NCI-H446 treated with DMSO at 0.1 percent for 48 hours (cell line): ENCODE data around the gene LY6G5C.

Source experiments
- DNase-seq: peaks from one replicate; lab custom pipeline; 2025; lab: John Stamatoyannopoulos, UW

The LY6G5C gene

GRCh38 chr6:31662124-31662723, 18.6 kb downstream of the LY6G5C start:
- DNase-seq, result no peak

- DNase-seq, result no peak
Observed at GRCh38 chr6:31661262-31662123, 19.4 kb downstream of the LY6G5C start.

GRCh38 chr6:31660381-31661261, 20.2 kb downstream of the LY6G5C start, which contains the start of gene C6orf47:
TSS of gene C6orf47 (minus strand) at chr6:31660778. CDS start at chr6:31659947, 831 bp downstream.
- DNase-seq, result peak; percentile 60

GRCh38 chr6:31659649-31660380, 21.1 kb downstream of the LY6G5C start:
- DNase-seq, result no peak

- DNase-seq, result no peak
Observed at GRCh38 chr6:31658983-31659648, 21.8 kb downstream of the LY6G5C start.

- no peak for DNase-seq
Observed at GRCh38 chr6:31658158-31658688, 22.6 kb downstream of the LY6G5C start.

- DNase-seq, result no peak
Observed at GRCh38 chr6:31657406-31658157, 23.3 kb downstream of the LY6G5C start.

GRCh38 chr6:31655349-31656237, 25.3 kb downstream of the LY6G5C start, which contains the start of gene APOM:
TSS of gene APOM (plus strand) at chr6:31655894. CDS start at chr6:31655967, 73 bp downstream.
- DNase-seq, result no peak

- no peak for DNase-seq
Observed at GRCh38 chr6:31654574-31655348, 26.1 kb downstream of the LY6G5C start.

- DNase-seq, result peak; percentile 97
Observed at GRCh38 chr6:31652925-31653724, 27.7 kb downstream of the LY6G5C start.

GRCh38 chr6:31651602-31652191, 29.2 kb downstream of the LY6G5C start:
- peak; percentile 67 for DNase-seq

GRCh38 chr6:31645325-31645724, 35.5 kb downstream of the LY6G5C start:
- no peak for DNase-seq

GRCh38 chr6:31643818-31644454, 36.9 kb downstream of the LY6G5C start:
- no peak for DNase-seq

GRCh38 chr6:31642798-31643570, 37.9 kb downstream of the LY6G5C start:
- DNase-seq, result no peak

- no peak for DNase-seq
Observed at GRCh38 chr6:31641370-31641769, 39.5 kb downstream of the LY6G5C start.

GRCh38 chr6:31640612-31641011, 40.3 kb downstream of the LY6G5C start:
- DNase-seq, result no peak
